Measurements from ENCODE around the gene ZKSCAN5.

DNA sequence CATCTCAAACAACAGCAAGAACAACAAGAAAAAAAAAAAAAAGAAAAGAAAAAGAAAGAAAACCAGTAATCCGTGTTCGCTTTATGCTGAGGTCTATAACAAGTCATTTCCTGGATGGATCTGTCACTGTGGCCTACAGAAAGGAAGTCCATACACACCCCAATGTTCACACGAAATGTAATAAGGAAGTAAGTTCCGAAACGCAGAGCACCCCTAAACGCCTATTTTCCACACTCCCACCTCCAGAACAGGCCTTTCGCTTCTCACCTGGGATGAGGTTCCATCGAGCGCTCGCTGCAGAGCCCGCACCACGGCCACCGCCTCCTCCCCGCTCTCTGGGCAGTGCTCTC lies 5.1 kb upstream of the ZKSCAN5 start:
- no peak for TF ChIP-seq EZH2 (IDR thresholded peaks at IDR 0.05; ENCODE audit: borderline replicate concordance, low read depth, low read length, severe bottlenecking)
- TF ChIP-seq POLR2A (IDR thresholded peaks at IDR 0.05; ENCODE audit: low read depth, low read length) = no peak
- TF ChIP-seq, protein P1, sequence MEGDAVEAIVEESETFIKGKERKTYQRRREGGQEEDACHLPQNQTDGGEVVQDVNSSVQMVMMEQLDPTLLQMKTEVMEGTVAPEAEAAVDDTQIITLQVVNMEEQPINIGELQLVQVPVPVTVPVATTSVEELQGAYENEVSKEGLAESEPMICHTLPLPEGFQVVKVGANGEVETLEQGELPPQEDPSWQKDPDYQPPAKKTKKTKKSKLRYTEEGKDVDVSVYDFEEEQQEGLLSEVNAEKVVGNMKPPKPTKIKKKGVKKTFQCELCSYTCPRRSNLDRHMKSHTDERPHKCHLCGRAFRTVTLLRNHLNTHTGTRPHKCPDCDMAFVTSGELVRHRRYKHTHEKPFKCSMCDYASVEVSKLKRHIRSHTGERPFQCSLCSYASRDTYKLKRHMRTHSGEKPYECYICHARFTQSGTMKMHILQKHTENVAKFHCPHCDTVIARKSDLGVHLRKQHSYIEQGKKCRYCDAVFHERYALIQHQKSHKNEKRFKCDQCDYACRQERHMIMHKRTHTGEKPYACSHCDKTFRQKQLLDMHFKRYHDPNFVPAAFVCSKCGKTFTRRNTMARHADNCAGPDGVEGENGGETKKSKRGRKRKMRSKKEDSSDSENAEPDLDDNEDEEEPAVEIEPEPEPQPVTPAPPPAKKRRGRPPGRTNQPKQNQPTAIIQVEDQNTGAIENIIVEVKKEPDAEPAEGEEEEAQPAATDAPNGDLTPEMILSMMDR (IDR thresholded peaks at IDR 0.05; ENCODE audit: extremely low read depth in 1 of 2, insufficient read depth in 1 of 2, low read depth in 1 of 2, low read length in 2 of 2) = no peak

All from endothelial cell of umbilical vein (primary cell).